Right lobe of liver (tissue), 6 donors: ENCODE results near the gene CRK. TPM values are rescaled to one million over a fixed set of nuclear protein-coding genes. Genes with fewer than 3 reads are reported as not detected.

Source experiments
- ATAC-seq, 4 donors: fragments of 200-7000 bp; cut with Tn5 transposase; one replicate each; pipeline ENCODE4 v1.9.1; 2020; ENCODE audit warnings: mild to moderate bottlenecking in 4 of 4, moderate library complexity in 4 of 4
- DNase-seq, 3 donors: peaks; one replicate each; pipeline ENCODE4 v3.0.0-alpha.2; 2020
- H3K27ac ChIP-seq, 3 donors: fragments of 200-600 bp; one replicate each; pipeline ENCODE4 v1.8.0; 2022
- H3K27me3 ChIP-seq, 2 donors: fragments of 200-600 bp; one replicate each; pipeline ENCODE4 v1.8.0; 2022
- H3K36me3 ChIP-seq, 4 donors: fragments of 200-600 bp; sonication (generic) in 1 of 4; one replicate each; pipeline versions ENCODE4 v1.5.1 to v1.8.0; 2017 to 2022; ENCODE audit warnings: control low read depth in 1 of 4
- H3K4me1 ChIP-seq, 4 donors: fragments of 200-600 bp; sonication (generic) in 1 of 4; one replicate each; pipeline versions ENCODE4 v1.5.1 to v1.8.0; 2017 to 2022; ENCODE audit warnings: control low read depth in 1 of 4
- H3K4me3 ChIP-seq, 3 donors: fragments of 200-600 bp; one replicate each; pipeline ENCODE4 v1.8.0; 2022
- H3K9me3 ChIP-seq, 4 donors: fragments of 200-600 bp; sonication (generic) in 1 of 4; one replicate each; pipeline versions ENCODE4 v1.5.1 to v1.8.0; 2017 to 2022; ENCODE audit warnings: control low read depth in 1 of 4
- POLR2A ChIP-seq: fragments of 450-650 bp; IDR thresholded peaks from one replicate; pipeline ENCODE4 v1.6.1; 2017; ENCODE audit warnings: antibody characterized with exemption, mild to moderate bottlenecking
- WGBS: methylation state at CpG from one replicate; pipeline ENCODE4 v1.1.6; 2018; ENCODE audit warnings: low coverage, low lambda C conversion rate; ENCODE audit not compliant: insufficient coverage; ENCODE audit errors: missing lambda C conversion rate; 5-methylcytosine and 5-hydroxymethylcytosine counted together
- intact Hi-C, 2 donors: fragments of 100-400 bp; cut with DNase I; formaldehyde crosslinking; loops; one replicate each; pipeline versions ENCODE4 v1.11.2 to v1.14.1; 2022
- total RNA-seq, 6 experiments: library from RNA; depleted of rRNA in 2 of 6; stranded (reverse); fragments of >200 nt in 2 of 6; fragmentation: NEBNext Ultra II Directional in 3 of 6; extraction: Animal tissue kit (Norgen Biotek cat#: 25700) in 3 of 6; gene quantifications; one replicate each; pipeline versions ENCODE4 v1.1.0 to v1.2.4, GENCODE V29; 2016 to 2023
- TF ChIP-seq, protein P1 (sequence below), 4 donors: fragments of 200-600 bp in 3 of 4; fragments of 450-650 bp in 1 of 4; IDR thresholded peaks; one replicate each; pipeline versions ENCODE4 v1.5.1 to v1.8.0; 2016 to 2022; ENCODE audit warnings: antibody characterized with exemption in 4 of 4, mild to moderate bottlenecking in 2 of 4
- donor health status: DM: no; HTN: yes; CAD: no.
- donor health status: DM: no; HTN: no; CAD: no.
- donor health status: DM: no; HTN: no; CAD: no.
- donor health status: DM: no; HTN: yes; CAD: no.
- donor health status: DM: no; HTN: yes; CAD: no.

The CRK gene
- total RNA-seq, 6 experiments from 2014 or later = 33.9 to 58.6 (median 47.6) TPM

- Histone ChIP-seq H3K27me3 (no peaks in the 10 kb centered on the region), H3K27ac (no peak overlapping the region), H3K9me3 (no peaks in the 10 kb centered on the region), H3K4me3 (no peak overlapping the region), H3K4me1 (peaks cover 0 to 6% (median 0%) of the 10 kb centered on the region in 4 donors), H3K36me3 (peaks cover 0 to 36% (median 10%) of the 10 kb centered on the region in 4 donors)
- ATAC-seq (no peak), DNase-seq (no peak)
- intact Hi-C loops = no loop called here
- TF ChIP-seq, protein P1, sequence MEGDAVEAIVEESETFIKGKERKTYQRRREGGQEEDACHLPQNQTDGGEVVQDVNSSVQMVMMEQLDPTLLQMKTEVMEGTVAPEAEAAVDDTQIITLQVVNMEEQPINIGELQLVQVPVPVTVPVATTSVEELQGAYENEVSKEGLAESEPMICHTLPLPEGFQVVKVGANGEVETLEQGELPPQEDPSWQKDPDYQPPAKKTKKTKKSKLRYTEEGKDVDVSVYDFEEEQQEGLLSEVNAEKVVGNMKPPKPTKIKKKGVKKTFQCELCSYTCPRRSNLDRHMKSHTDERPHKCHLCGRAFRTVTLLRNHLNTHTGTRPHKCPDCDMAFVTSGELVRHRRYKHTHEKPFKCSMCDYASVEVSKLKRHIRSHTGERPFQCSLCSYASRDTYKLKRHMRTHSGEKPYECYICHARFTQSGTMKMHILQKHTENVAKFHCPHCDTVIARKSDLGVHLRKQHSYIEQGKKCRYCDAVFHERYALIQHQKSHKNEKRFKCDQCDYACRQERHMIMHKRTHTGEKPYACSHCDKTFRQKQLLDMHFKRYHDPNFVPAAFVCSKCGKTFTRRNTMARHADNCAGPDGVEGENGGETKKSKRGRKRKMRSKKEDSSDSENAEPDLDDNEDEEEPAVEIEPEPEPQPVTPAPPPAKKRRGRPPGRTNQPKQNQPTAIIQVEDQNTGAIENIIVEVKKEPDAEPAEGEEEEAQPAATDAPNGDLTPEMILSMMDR (IDR thresholded peaks at IDR 0.05) = no peak
- no peak for TF ChIP-seq POLR2A
- 36% methylated on average over 11 of the region's 11 CpGs for WGBS
These were observed 25.7 kb upstream of the CRK start for GRCh38 chr17:1481736-1482135.

- no peak for ATAC-seq
- intact Hi-C loops = no loop called here
- peaks cover 0 to 6% (median 0%) of the 10 kb centered on the region in 4 donors for H3K4me1 ChIP-seq
These were observed 24.9 kb upstream of the CRK start for GRCh38 chr17:1480747-1481465.

DNA sequence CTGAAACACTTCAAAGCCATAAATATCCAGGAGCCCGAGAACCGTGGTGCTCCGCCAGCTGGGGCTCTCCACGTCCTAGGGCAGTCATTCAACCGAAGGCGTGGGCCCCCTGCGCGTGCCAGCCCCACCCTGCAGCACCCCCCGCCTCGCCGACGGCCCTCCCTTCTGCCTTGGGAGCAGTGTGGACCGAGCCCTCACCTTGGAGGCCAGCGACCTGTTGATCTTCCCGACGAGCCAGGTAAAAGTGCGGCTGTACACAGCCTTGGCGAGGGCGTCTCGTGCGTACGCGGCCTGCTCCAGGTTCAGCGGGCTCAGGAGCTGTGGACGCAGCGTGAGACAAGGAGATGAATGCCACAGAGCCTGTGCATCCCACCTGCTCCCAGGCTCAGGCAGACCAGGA is 22.4 kb upstream of the CRK start:
- peaks cover 0 to 53% (median 16%) of the 10 kb centered on the region in 4 donors for H3K36me3 ChIP-seq
- ATAC-seq (no peak), DNase-seq (peak in 1 of 3 donors; percentile 40)
- H3K27ac ChIP-seq = no peak overlapping the region
- intact Hi-C loops = no loop called here
- TF ChIP-seq, protein P1 (IDR thresholded peaks at IDR 0.05) = no peak
- TF ChIP-seq POLR2A = no peak
- H3K27me3 ChIP-seq = no peaks in the 10 kb centered on the region
- H3K9me3 ChIP-seq = no peaks in the 10 kb centered on the region
- no peaks in the 10 kb centered on the region for H3K4me1 ChIP-seq
- H3K4me3 ChIP-seq = no peak overlapping the region
- WGBS = 88% methylated on average over 13 of the region's 26 CpGs

More at GRCh38 chr17:1480747-1481465, 24.9 kb upstream of the CRK start:
- H3K4me3 ChIP-seq = no peak overlapping the region
- no peak overlapping the region for H3K27ac ChIP-seq
- DNase-seq = no peak
- H3K9me3 ChIP-seq = no peaks in the 10 kb centered on the region
- no peaks in the 10 kb centered on the region for H3K27me3 ChIP-seq
- H3K36me3 ChIP-seq = peaks cover 0 to 44% (median 13%) of the 10 kb centered on the region in 4 donors
- WGBS = 76% methylated on average over 4 of the region's 18 CpGs
- TF ChIP-seq POLR2A = no peak
- TF ChIP-seq, protein P1 (IDR thresholded peaks at IDR 0.05) = no peak

DNA sequence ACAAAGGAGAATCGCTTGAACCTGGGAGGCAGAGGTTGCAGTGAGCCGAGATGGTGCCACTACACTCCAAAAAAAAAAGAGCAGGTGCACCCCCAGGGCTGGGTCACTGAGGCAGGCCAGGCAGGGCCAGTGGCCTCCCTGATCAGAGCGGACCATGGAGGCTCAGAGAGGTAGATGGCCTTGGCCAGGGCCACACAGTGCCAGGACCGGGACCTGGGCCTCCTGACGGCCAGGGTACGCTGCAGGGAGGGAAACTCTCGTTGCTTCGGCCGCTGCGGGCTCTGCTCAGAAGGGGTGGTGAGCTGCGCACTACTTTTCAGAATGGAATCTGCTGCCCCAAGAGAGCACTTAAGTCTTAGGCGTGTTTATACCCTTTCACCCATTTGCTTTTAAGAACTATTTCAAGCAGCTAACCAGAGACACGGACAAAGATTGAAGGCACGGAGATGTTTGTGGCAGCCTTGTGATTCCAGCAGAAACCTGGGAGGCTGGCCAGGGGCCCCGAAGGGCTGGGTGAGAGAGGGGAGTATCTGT is 19.4 kb upstream of the CRK start:
- H3K9me3 ChIP-seq = no peaks in the 10 kb centered on the region
- no peaks in the 10 kb centered on the region for H3K27me3 ChIP-seq
- ATAC-seq = no peak
- H3K36me3 ChIP-seq = peaks cover 0 to 47% (median 16%) of the 10 kb centered on the region in 4 donors
- intact Hi-C loops = no loop called here
- no peaks in the 10 kb centered on the region for H3K4me1 ChIP-seq
- H3K27ac ChIP-seq = no peak overlapping the region
- H3K4me3 ChIP-seq = no peak overlapping the region
- peak in 1 of 3 donors; percentile 45 for DNase-seq
- TF ChIP-seq, protein P1 (IDR thresholded peaks at IDR 0.05) = no peak
- no peak for TF ChIP-seq POLR2A
- 92% methylated on average over 9 of the region's 15 CpGs for WGBS
